DOHH2 (cell line): ENCODE measurements around the gene IPO9.

Experiments
- H3F3A ChIP-seq: fragments of 200-600 bp; sonication (generic), shearing (Covaris generic); 2 replicates; pipeline ENCODE4 v1.6.0; 2016; ENCODE audit warnings: antibody characterized with exemption, mild to moderate bottlenecking; ENCODE audit not compliant: control insufficient read depth, insufficient read depth
- H3K27ac ChIP-seq: fragments of 200-600 bp; sonication (generic); 2 replicates; pipeline ENCODE4 v1.5.1; 2014; ENCODE audit warnings: low read depth, mild to moderate bottlenecking, low read length, moderate library complexity
- H3K27me3 ChIP-seq: fragments of 200-600 bp; sonication (generic); 2 replicates; pipeline ENCODE4 v1.6.1; 2014; ENCODE audit warnings: mild to moderate bottlenecking, low read length, mixed read lengths; ENCODE audit not compliant: control insufficient read depth
- H3K36me3 ChIP-seq: fragments of 200-600 bp; sonication (generic); 2 replicates; pipeline ENCODE4 v1.6.1; 2014; ENCODE audit warnings: mild to moderate bottlenecking, low read length, moderate library complexity, mixed read lengths; ENCODE audit not compliant: control insufficient read depth
- H3K4me1 ChIP-seq: fragments of 200-600 bp; sonication (generic); 2 replicates; pipeline ENCODE4 v1.6.1; 2014; ENCODE audit warnings: mild to moderate bottlenecking, low read length, mixed read lengths; ENCODE audit not compliant: control insufficient read depth
- H3K4me2 ChIP-seq: fragments of 200-600 bp; sonication (generic); 2 replicates; pipeline ENCODE4 v1.6.0; 2014; ENCODE audit warnings: mild to moderate bottlenecking, low read length, moderate library complexity
- H3K4me3 ChIP-seq: fragments of 200-600 bp; sonication (generic); 2 replicates; pipeline ENCODE4 v1.5.1; 2014; ENCODE audit warnings: mild to moderate bottlenecking, low read length, mixed read lengths
- H3K79me2 ChIP-seq: fragments of 200-600 bp; sonication (generic); 2 replicates; pipeline ENCODE4 v1.6.1; 2014; ENCODE audit warnings: mild to moderate bottlenecking, low read length, mixed read lengths; ENCODE audit not compliant: control insufficient read depth
- H3K9me2 ChIP-seq: fragments of 200-600 bp; sonication (generic); replicated peaks from 2 replicates; pipeline ENCODE4 v1.6.1; 2014; ENCODE audit warnings: mild to moderate bottlenecking, low read length, mixed read lengths; ENCODE audit not compliant: control insufficient read depth
- H3K9me3 ChIP-seq: fragments of 200-600 bp; sonication (generic); 2 replicates; pipeline ENCODE4 v1.6.1; 2014; ENCODE audit warnings: antibody characterized with exemption, low read length, mixed read lengths; ENCODE audit not compliant: control insufficient read depth, insufficient read depth
- H4K20me1 ChIP-seq: fragments of 200-600 bp; sonication (generic); 2 replicates; pipeline ENCODE4 v1.6.0; 2014; ENCODE audit warnings: low read depth, mild to moderate bottlenecking, antibody characterized with exemption, low read length, moderate library complexity; ENCODE audit not compliant: control insufficient read depth, insufficient read depth
- EZH2phosphoT487 ChIP-seq: fragments of 200-600 bp; sonication (generic); IDR thresholded peaks from 2 replicates; pipeline ENCODE4 v1.6.1; 2017; ENCODE audit warnings: borderline replicate concordance, mild to moderate bottlenecking, antibody characterized with exemption, low read length, moderate library complexity, mixed read lengths
- TF ChIP-seq, protein P1 (sequence below): fragments of 200-600 bp; sonication (generic); IDR thresholded peaks from one replicate; pipeline ENCODE4 v1.5.1; 2014; ENCODE audit warnings: antibody characterized with exemption, mild to moderate bottlenecking, low read depth, low read length; ENCODE audit not compliant: poor library complexity, severe bottlenecking

Gene IPO9

DNA sequence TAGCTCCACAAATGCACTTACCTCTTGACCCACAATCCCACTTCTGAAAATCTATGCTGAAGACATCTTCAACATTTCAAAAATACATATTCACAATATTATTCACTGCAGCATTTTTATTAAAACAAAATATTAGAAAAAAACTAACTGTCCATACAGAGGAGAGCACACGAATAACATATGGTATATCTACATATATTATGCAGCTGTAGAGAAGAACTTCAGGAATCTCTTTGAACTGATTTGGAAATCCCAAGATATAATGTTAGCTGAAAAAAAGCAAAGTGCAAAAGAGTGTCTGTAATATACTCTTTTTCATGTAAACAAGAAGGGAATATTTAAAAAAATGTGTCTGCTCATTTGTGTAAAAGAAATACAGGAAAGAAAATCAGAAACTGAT, 11.5 kb downstream of the IPO9 start:
- Histone ChIP-seq H3K4me1 (peaks cover 4% of the 10 kb centered on the region; the same call in 1 of the 2 replicates), H3K4me2 (no peak overlapping the region), H4K20me1 (peaks cover 56% of the 10 kb centered on the region), H3K27ac (no peak overlapping the region), H3K4me3 (no peak overlapping the region), H3K9me2 (no peaks in the 10 kb centered on the region), H3K9me3 (no peaks in the 10 kb centered on the region), H3F3A (peaks cover 10% of the 10 kb centered on the region; the same call in 1 of the 2 replicates), H3K79me2 (peaks cover 100% of the 10 kb centered on the region), H3K27me3 (no peaks in the 10 kb centered on the region), H3K36me3 (peaks cover 59% of the 10 kb centered on the region)
- TF ChIP-seq EZH2phosphoT487, result no peak
- TF ChIP-seq, protein P1, sequence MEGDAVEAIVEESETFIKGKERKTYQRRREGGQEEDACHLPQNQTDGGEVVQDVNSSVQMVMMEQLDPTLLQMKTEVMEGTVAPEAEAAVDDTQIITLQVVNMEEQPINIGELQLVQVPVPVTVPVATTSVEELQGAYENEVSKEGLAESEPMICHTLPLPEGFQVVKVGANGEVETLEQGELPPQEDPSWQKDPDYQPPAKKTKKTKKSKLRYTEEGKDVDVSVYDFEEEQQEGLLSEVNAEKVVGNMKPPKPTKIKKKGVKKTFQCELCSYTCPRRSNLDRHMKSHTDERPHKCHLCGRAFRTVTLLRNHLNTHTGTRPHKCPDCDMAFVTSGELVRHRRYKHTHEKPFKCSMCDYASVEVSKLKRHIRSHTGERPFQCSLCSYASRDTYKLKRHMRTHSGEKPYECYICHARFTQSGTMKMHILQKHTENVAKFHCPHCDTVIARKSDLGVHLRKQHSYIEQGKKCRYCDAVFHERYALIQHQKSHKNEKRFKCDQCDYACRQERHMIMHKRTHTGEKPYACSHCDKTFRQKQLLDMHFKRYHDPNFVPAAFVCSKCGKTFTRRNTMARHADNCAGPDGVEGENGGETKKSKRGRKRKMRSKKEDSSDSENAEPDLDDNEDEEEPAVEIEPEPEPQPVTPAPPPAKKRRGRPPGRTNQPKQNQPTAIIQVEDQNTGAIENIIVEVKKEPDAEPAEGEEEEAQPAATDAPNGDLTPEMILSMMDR, result no peak

DNA sequence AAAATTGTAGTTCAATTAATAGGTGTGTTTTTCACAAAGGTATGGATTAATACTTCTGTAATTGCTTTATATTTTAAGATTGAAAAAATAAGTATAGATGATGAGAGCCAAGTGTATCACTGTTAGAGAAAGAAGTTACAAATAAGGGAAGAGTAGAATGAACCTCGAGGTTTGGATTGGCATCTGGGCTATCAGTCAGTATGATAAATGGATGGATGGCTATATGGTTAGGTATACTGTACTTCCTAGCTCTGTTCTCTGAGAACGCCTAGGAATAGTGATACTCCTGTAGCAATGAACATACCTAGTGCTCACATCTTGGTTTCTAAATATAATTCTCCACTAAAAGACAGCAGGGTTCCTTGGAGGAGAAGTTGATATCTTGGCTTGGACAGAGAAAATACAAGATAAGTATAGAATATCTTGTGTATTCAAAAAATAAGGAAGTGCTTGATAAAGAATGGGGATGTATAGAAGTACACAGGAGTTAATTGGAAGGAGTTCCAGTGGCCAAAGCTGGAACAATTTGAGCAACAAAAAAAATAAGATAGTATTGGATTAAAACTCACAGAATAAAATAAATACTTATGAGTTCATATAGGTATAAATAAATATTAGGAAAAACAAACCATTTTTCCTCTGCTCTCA, 12.4 kb downstream of the IPO9 start:
- no peaks in the 10 kb centered on the region for H3K27me3 ChIP-seq
- no peak overlapping the region for H3K27ac ChIP-seq
- peaks cover 100% of the 10 kb centered on the region for H3K79me2 ChIP-seq
- no peak for TF ChIP-seq EZH2phosphoT487
- TF ChIP-seq, protein P1, result no peak
- peaks cover 4% of the 10 kb centered on the region; the same call in 1 of the 2 replicates for H3K4me1 ChIP-seq
- H3F3A ChIP-seq, result peaks cover 9% of the 10 kb centered on the region; the same call in 1 of the 2 replicates
- no peaks in the 10 kb centered on the region for H3K9me3 ChIP-seq
- no peaks in the 10 kb centered on the region for H3K9me2 ChIP-seq
- peaks cover 53% of the 10 kb centered on the region for H4K20me1 ChIP-seq
- no peak overlapping the region for H3K4me3 ChIP-seq
- no peak overlapping the region for H3K4me2 ChIP-seq
- H3K36me3 ChIP-seq, result peaks cover 57% of the 10 kb centered on the region

DNA sequence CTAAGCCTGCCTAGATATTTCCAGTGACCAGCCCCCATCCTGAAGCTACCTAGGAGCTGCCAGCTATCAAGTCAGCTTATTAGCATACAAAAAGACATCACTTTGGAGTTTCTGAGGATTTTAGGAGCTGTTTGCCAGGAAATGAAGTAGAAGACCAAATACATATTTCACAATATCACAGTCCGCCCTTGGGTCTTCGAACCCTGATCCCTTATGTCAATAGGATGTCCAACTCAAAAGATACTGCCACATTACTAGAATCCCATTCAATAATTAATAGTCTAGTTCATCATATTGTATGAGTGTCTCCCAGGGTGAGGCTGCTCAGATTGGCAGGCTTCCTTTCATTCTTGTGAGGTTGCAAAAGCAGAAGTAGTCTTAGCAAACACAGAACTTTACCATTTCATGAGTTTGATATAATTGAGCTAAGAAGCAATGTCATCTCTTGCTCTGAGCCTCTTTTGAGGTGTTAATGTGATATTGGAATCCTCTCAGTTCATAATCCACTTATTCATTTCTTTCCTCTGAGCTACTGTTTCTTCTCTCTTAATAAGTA, 13.6 kb downstream of the IPO9 start:
- H4K20me1 ChIP-seq, result peaks cover 48% of the 10 kb centered on the region
- TF ChIP-seq, protein P1, result no peak
- no peak for TF ChIP-seq EZH2phosphoT487
- H3K4me1 ChIP-seq, result peaks cover 4% of the 10 kb centered on the region; the same call in 1 of the 2 replicates
- no peaks in the 10 kb centered on the region for H3K27me3 ChIP-seq
- no peak overlapping the region for H3K27ac ChIP-seq
- no peaks in the 10 kb centered on the region for H3K9me3 ChIP-seq
- H3K9me2 ChIP-seq, result no peaks in the 10 kb centered on the region
- H3K4me2 ChIP-seq, result no peak overlapping the region
- no peak overlapping the region for H3K4me3 ChIP-seq
- H3K36me3 ChIP-seq, result peaks cover 54% of the 10 kb centered on the region
- peaks cover 9% of the 10 kb centered on the region; the same call in 1 of the 2 replicates for H3F3A ChIP-seq
- H3K79me2 ChIP-seq, result peaks cover 100% of the 10 kb centered on the region
